Hepatocyte (in vitro differentiated cells): ENCODE data around the gene WWTR1. TPM values are rescaled to one million over a fixed set of nuclear protein-coding genes. Genes with fewer than 3 reads are reported as not detected.

Experiments
- DNase-seq: peaks from one replicate; pipeline ENCODE4 v3.0.0-alpha.2; 2016; ENCODE audit warnings: low spot score
- H2AFZ ChIP-seq: fragments of 200-600 bp; sonication (generic); 2 replicates; pipeline ENCODE4 v1.6.0; 2016; ENCODE audit warnings: antibody characterized with exemption, mild to moderate bottlenecking
- H3K27ac ChIP-seq: fragments of 200-600 bp; sonication (generic); 2 replicates; pipeline ENCODE4 v1.5.1; 2016; ENCODE audit warnings: mild to moderate bottlenecking
- H3K27me3 ChIP-seq: fragments of 200-600 bp; sonication (generic); 2 replicates; pipeline ENCODE4 v1.6.1; 2016
- H3K36me3 ChIP-seq: fragments of 200-600 bp; sonication (generic); replicated peaks from 2 replicates; pipeline ENCODE4 v1.5.1; 2016; ENCODE audit warnings: low read depth; ENCODE audit not compliant: insufficient read depth
- H3K4me1 ChIP-seq: fragments of 200-600 bp; sonication (generic); 2 replicates; pipeline ENCODE4 v1.5.1; 2016; ENCODE audit warnings: mild to moderate bottlenecking, moderate library complexity; ENCODE audit not compliant: insufficient read depth
- H3K4me2 ChIP-seq: fragments of 200-600 bp; sonication (generic); 2 replicates; pipeline ENCODE4 v1.6.0; 2016
- H3K4me3 ChIP-seq: fragments of 200-600 bp; sonication (generic); 2 replicates; pipeline ENCODE4 v1.5.1; 2016; ENCODE audit warnings: mild to moderate bottlenecking
- H3K79me2 ChIP-seq: fragments of 200-600 bp; sonication (generic); 2 replicates; pipeline ENCODE4 v1.6.0; 2017; ENCODE audit warnings: mild to moderate bottlenecking
- H3K9me2 ChIP-seq: fragments of 200-600 bp; sonication (generic); replicated peaks from 2 replicates; pipeline ENCODE4 v1.6.0; 2017; ENCODE audit warnings: mild to moderate bottlenecking; ENCODE audit not compliant: insufficient read depth
- H3K9me3 ChIP-seq: fragments of 200-600 bp; sonication (generic); 2 replicates; pipeline ENCODE4 v1.5.1; 2016; ENCODE audit warnings: low read depth, mild to moderate bottlenecking
- H4K20me1 ChIP-seq: fragments of 200-600 bp; sonication (generic); 2 replicates; pipeline ENCODE4 v1.6.0; 2016; ENCODE audit warnings: mild to moderate bottlenecking; ENCODE audit not compliant: insufficient read depth, poor library complexity, severe bottlenecking
- CTCF ChIP-seq: fragments of 200-600 bp; sonication (generic); IDR thresholded peaks from 2 replicates; pipeline ENCODE4 v1.5.1; 2016; ENCODE audit warnings: antibody characterized with exemption, mild to moderate bottlenecking; ENCODE audit not compliant: poor library complexity
- EZH2 ChIP-seq: fragments of 200-600 bp; sonication (generic); IDR thresholded peaks from 2 replicates; pipeline ENCODE4 v1.6.1; 2016; ENCODE audit warnings: antibody characterized with exemption, mild to moderate bottlenecking, borderline replicate concordance
- EZH2phosphoT487 ChIP-seq: fragments of 200-600 bp; sonication (generic); IDR thresholded peaks from one replicate; pipeline ENCODE4 v1.6.1; 2018; ENCODE audit warnings: antibody characterized with exemption, mild to moderate bottlenecking, low read depth, moderate library complexity; ENCODE audit not compliant: unreplicated experiment, severe bottlenecking
- WGBS: methylation state at CpG from one replicate; pipeline ENCODE4 v1.1.6; 2016; ENCODE audit warnings: low lambda C conversion rate; ENCODE audit errors: missing lambda C conversion rate; 5-methylcytosine and 5-hydroxymethylcytosine counted together
- polyA plus RNA-seq: library from polyadenylated mRNA; unstranded; fragments of >200 nt; fragmentation: Nextera tagmentation; extraction: Ambion mirVana; gene quantifications from 2 replicates; pipeline ENCODE4 v1.2.1, GENCODE V29; 2016
- total RNA-seq: library from RNA; depleted of rRNA; stranded (reverse); fragments of >200 nt; gene quantifications from 2 replicates; pipeline ENCODE4 v1.2.3, GENCODE V29; 2014

Gene WWTR1
- total and polyA plus RNA-seq, 2 experiments from 2014 or later = 40.5 to 54.7 TPM

DNA sequence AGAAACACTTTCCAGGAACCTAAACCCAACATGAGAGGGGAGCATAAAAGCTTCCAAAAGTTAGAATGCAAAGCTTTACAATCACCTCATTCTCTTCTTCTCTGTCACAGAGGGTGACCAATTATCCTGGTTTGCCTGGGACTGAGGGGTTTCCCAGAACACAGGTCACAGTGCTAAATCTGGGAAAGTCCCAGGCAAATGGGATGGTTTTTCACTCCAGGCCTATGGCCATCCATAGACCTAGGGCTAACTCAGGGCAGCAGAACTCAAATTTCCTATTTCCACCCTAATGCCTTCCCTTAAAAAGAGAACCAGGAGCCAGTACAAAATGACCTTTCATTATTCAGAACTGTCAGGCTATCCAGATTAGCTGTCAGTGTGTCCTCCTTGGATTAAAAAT lies 106.3 kb downstream of the WWTR1 start:
- peaks cover 26% of the 10 kb centered on the region for H3K79me2 ChIP-seq
- no peaks in the 10 kb centered on the region for H3K27me3 ChIP-seq
- no peaks in the 10 kb centered on the region for H3K9me2 ChIP-seq
- H4K20me1 ChIP-seq = no peaks in the 10 kb centered on the region
- no peaks in the 10 kb centered on the region for H3K9me3 ChIP-seq
- no peaks in the 10 kb centered on the region for H3K36me3 ChIP-seq
- peaks cover 33% of the 10 kb centered on the region for H3K4me1 ChIP-seq
- no peak overlapping the region for H3K27ac ChIP-seq
- no peak overlapping the region for H3K4me3 ChIP-seq
- no peak overlapping the region for H3K4me2 ChIP-seq
- DNase-seq = no peak
- no peak overlapping the region for H2AFZ ChIP-seq
- TF ChIP-seq CTCF = no peak
- no peak for TF ChIP-seq EZH2phosphoT487
- TF ChIP-seq EZH2 = no peak

DNA sequence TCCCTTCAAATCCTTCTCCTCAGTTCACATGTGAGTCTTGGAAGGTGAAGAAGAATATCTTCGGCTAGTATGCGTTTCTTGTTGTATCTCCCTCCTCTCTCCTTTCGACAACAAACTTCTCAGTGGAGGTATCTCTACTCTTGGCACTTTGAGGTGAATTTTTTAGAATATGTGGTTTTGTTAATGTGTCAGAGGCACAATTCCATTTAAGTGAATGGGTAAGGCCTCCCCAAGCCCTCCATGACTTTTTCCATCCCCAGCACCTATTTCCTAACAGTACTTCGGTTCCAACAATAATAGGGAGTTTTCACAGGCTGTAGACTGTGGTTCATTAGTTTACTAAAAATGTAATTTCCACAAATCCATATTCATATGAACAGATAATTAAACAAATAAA lies 109.2 kb downstream of the WWTR1 start:
- Histone ChIP-seq H3K9me3 (no peaks in the 10 kb centered on the region), H3K79me2 (peaks cover 40% of the 10 kb centered on the region), H3K9me2 (no peaks in the 10 kb centered on the region), H4K20me1 (no peaks in the 10 kb centered on the region), H3K27me3 (no peaks in the 10 kb centered on the region), H2AFZ (no peak overlapping the region), H3K4me1 (peaks cover 21% of the 10 kb centered on the region), H3K4me2 (peak overlapping the region; percentile 61), H3K27ac (peak overlapping the region; percentile 71), H3K36me3 (no peaks in the 10 kb centered on the region), H3K4me3 (no peak overlapping the region)
- WGBS = 94% methylated on average over 4 of the region's 4 CpGs
- TF ChIP-seq EZH2phosphoT487 = no peak
- no peak for TF ChIP-seq CTCF
- no peak for TF ChIP-seq EZH2
- DNase-seq = no peak

DNA sequence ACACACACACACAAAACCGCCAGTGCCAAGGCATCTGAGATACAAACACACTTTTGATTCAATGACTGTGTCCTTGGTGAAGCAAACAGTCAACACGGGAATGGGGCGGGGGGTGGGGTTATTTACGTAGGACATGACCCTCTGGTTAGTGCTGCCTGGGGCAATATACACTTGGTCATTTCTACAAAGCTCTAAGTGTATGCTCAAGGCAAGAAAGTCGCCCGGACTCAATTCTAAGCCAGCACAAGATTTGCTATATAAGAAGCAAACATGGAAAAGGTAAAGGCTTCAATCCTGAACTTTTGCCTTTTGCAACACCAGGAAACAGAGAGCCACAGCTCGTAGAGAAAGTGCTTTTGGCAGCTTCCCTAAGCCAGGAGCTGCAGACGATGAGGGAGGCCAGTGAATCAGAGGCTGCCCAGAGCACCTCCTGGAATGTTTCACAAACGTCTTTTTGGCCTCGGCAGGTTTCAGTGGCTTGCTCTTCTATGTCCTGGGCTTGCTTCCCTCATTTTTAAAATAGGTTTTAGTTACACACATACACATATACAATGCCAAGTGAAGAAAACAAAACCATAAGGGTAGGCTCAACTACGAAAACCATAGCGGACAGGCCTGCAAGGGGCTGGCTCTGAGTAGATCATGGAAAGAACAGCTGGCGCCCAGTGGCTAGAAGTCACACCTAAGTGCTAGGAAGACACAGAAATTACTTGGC lies 109.7 kb downstream of the WWTR1 start:
- H2AFZ ChIP-seq = no peak overlapping the region
- H3K79me2 ChIP-seq = peaks cover 43% of the 10 kb centered on the region
- TF ChIP-seq CTCF (no peak), EZH2 (no peak), EZH2phosphoT487 (no peak)
- no peaks in the 10 kb centered on the region for H3K9me3 ChIP-seq
- peaks cover 19% of the 10 kb centered on the region for H3K4me1 ChIP-seq
- no peaks in the 10 kb centered on the region for H3K27me3 ChIP-seq
- H3K27ac ChIP-seq = peak overlapping the region; percentile 71
- DNase-seq = peak; percentile 65
- no peaks in the 10 kb centered on the region for H4K20me1 ChIP-seq
- H3K36me3 ChIP-seq = no peaks in the 10 kb centered on the region
- peak overlapping the region; percentile 61 for H3K4me2 ChIP-seq
- H3K9me2 ChIP-seq = no peaks in the 10 kb centered on the region
- WGBS = 33% methylated on average over 13 of the region's 13 CpGs
- no peak overlapping the region for H3K4me3 ChIP-seq

DNA sequence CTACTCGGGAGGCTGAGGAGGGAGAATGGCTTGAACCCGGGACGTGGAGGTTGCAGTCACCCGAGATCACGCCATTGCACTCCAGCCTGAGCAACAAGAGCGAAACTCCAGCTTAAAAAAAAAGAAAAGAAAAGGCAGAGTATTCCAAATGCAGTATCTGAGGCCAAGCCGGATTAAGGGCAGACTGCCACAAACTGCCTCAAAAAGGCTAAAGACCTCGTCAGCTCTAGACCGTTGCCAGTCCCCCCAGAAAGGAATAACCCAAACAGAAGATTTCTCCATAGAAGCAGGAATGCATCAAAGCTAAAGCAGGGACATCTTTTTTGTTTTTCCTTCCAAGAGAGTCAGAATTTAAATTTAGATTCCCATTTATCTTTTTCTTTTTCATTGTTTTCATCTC lies 110.4 kb downstream of the WWTR1 start:
- peak overlapping the region; percentile 71 for H3K27ac ChIP-seq
- WGBS = 74% methylated on average over 9 of the region's 9 CpGs
- H3K4me1 ChIP-seq = peaks cover 20% of the 10 kb centered on the region
- H3K4me2 ChIP-seq = peak overlapping the region; percentile 61
- DNase-seq = no peak
- no peak overlapping the region for H3K4me3 ChIP-seq
- TF ChIP-seq EZH2 = no peak
- no peak for TF ChIP-seq CTCF
- no peaks in the 10 kb centered on the region for H4K20me1 ChIP-seq
- H2AFZ ChIP-seq = no peak overlapping the region
- no peaks in the 10 kb centered on the region for H3K27me3 ChIP-seq
- H3K79me2 ChIP-seq = peaks cover 46% of the 10 kb centered on the region
- H3K9me3 ChIP-seq = no peaks in the 10 kb centered on the region
- H3K36me3 ChIP-seq = no peaks in the 10 kb centered on the region
- H3K9me2 ChIP-seq = no peaks in the 10 kb centered on the region
